GM12875 (cell line): ENCODE results near the gene PRRC1.
"Not testable (repeated sequence)": the region's sequence is repeated elsewhere in the genome, so short reads cannot be mapped to it uniquely, and the experiment has no call there.

Source experiments
- H3K4me3 ChIP-seq: one replicate; pipeline ENCODE4 v1.5.1; 2011; ENCODE audit warnings: low read depth, low read length, control low read depth
- CTCF ChIP-seq: IDR thresholded peaks from 2 replicates; pipeline ENCODE4 v1.5.1; 2011; ENCODE audit warnings: low read depth, mild to moderate bottlenecking, control low read depth, inconsistent platforms, low read length, moderate library complexity, borderline replicate concordance; ENCODE audit not compliant: insufficient read depth

The PRRC1 gene

GRCh38 chr5:127568166-127568565 is 50.7 kb downstream of the PRRC1 start:
- no peak overlapping the region for H3K4me3 ChIP-seq
- no peak for TF ChIP-seq CTCF

- not testable (repeated sequence) for H3K4me3 ChIP-seq
Observed at GRCh38 chr5:127569471-127569870, 52.0 kb downstream of the PRRC1 start.

- no peak overlapping the region for H3K4me3 ChIP-seq
- TF ChIP-seq CTCF, result no peak
Observed at GRCh38 chr5:127571314-127572131, 54.1 kb downstream of the PRRC1 start.

- H3K4me3 ChIP-seq, result no peak overlapping the region
- TF ChIP-seq CTCF, result peak; percentile 16; the same call in 1 of the 2 replicates
Observed at GRCh38 chr5:127572930-127573329, 55.5 kb downstream of the PRRC1 start.

- H3K4me3 ChIP-seq, result no peak overlapping the region
- TF ChIP-seq CTCF, result no peak
Observed at GRCh38 chr5:127574852-127575679, 57.6 kb downstream of the PRRC1 start.

GRCh38 chr5:127577458-127577857 is 60.0 kb downstream of the PRRC1 start:
- H3K4me3 ChIP-seq, result no peak overlapping the region
- TF ChIP-seq CTCF, result no peak

GRCh38 chr5:127580731-127581130 is 63.3 kb downstream of the PRRC1 start:
- H3K4me3 ChIP-seq, result no peak overlapping the region

More at GRCh38 chr5:127580731-127581130, 63.3 kb downstream of the PRRC1 start:
- TF ChIP-seq CTCF, result no peak
